ENCODE data around the gene SEPSECS.

The SEPSECS gene

GRCh38 chr4:25096251-25096980, 63.8 kb downstream of the SEPSECS start:
- no peak overlapping the region for H3K4ac ChIP-seq (ENCODE audit: low read depth in 1 of 2, low read length in 2 of 2)
- H2AK5ac ChIP-seq (ENCODE audit: low read length, severe bottlenecking): no peak overlapping the region
- H2BK120ac ChIP-seq (ENCODE audit: low read depth, low read length): no peak overlapping the region
- no peak overlapping the region for H2BK12ac ChIP-seq (ENCODE audit: low read length in 2 of 2)
- 94% methylated on average over 21 of the region's 23 CpGs for WGBS
- H3K18ac ChIP-seq (ENCODE audit: low read depth in 1 of 2, low read length in 2 of 2): no peak overlapping the region
- H3K4me1 ChIP-seq (ENCODE audit: control insufficient read depth, insufficient read depth, low read depth, low read length): no peaks in the 10 kb centered on the region
- no peak overlapping the region for H2AFZ ChIP-seq (ENCODE audit: low read depth, low read length)
- no peak overlapping the region for H3K14ac ChIP-seq (ENCODE audit: low read length in 2 of 2)
- H3K27me3 ChIP-seq (ENCODE audit: control insufficient read depth in 1 of 2, insufficient read depth in 1 of 2, low read length in 2 of 2): peaks cover 3 to 4% of the 10 kb centered on the region in 2 experiments
- no peaks in the 10 kb centered on the region for H3K36me3 ChIP-seq (ENCODE audit: control insufficient read depth in 1 of 2, insufficient read depth in 2 of 2, low read depth in 1 of 2, low read length in 2 of 2)
- no peak overlapping the region for H3K27ac ChIP-seq (ENCODE audit: low read length, poor library complexity, severe bottlenecking)
- H3K23ac ChIP-seq (ENCODE audit: low read length in 2 of 2): peak overlapping the region in 1 of 2 experiments; percentile 60
- no peak overlapping the region for H4K8ac ChIP-seq (ENCODE audit: low read length)
- no peaks in the 10 kb centered on the region for H3K79me1 ChIP-seq (replicated peaks; ENCODE audit: low read length, poor library complexity, severe bottlenecking)
- no peak overlapping the region for H3K4me2 ChIP-seq (ENCODE audit: low read length, poor library complexity, severe bottlenecking)
- no peak overlapping the region for H2BK5ac ChIP-seq (ENCODE audit: low read depth, low read length, poor library complexity, severe bottlenecking)
- no peak for DNase-seq
- H2BK15ac ChIP-seq (ENCODE audit: low read depth, poor library complexity, severe bottlenecking): no peak overlapping the region
- no peak overlapping the region for H4K91ac ChIP-seq (ENCODE audit: low read length)
- H3K9ac ChIP-seq (ENCODE audit: low read length): no peak overlapping the region
- H3K4me3 ChIP-seq (ENCODE audit: insufficient read depth in 1 of 2, low read depth in 1 of 2, low read length in 2 of 2): no peak overlapping the region
- H3K9me3 ChIP-seq (ENCODE audit: control insufficient read depth, low read length): peaks cover 10% of the 10 kb centered on the region

- no peak overlapping the region for H2BK120ac ChIP-seq (ENCODE audit: low read depth, low read length)
- no peak overlapping the region for H3K4me2 ChIP-seq (ENCODE audit: low read length, poor library complexity, severe bottlenecking)
- no peak overlapping the region for H3K14ac ChIP-seq (ENCODE audit: low read length in 2 of 2)
- H3K27ac ChIP-seq (ENCODE audit: low read length, poor library complexity, severe bottlenecking): no peak overlapping the region
- no peak overlapping the region for H2AFZ ChIP-seq (ENCODE audit: low read depth, low read length)
- peak overlapping the region in 1 of 2 experiments; percentile 60 for H3K23ac ChIP-seq (ENCODE audit: low read length in 2 of 2)
- no peak overlapping the region for H3K18ac ChIP-seq (ENCODE audit: low read depth in 1 of 2, low read length in 2 of 2)
- no peak overlapping the region for H3K4ac ChIP-seq (ENCODE audit: low read depth in 1 of 2, low read length in 2 of 2)
- H2AK5ac ChIP-seq (ENCODE audit: low read length, severe bottlenecking): no peak overlapping the region
- no peak overlapping the region for H4K91ac ChIP-seq (ENCODE audit: low read length)
- no peak overlapping the region for H2BK12ac ChIP-seq (ENCODE audit: low read length in 2 of 2)
- WGBS: 95% methylated on average over 24 of the region's 24 CpGs
- no peak overlapping the region for H2BK5ac ChIP-seq (ENCODE audit: low read depth, low read length, poor library complexity, severe bottlenecking)
- peaks cover 3 to 4% of the 10 kb centered on the region in 2 experiments for H3K27me3 ChIP-seq (ENCODE audit: control insufficient read depth in 1 of 2, insufficient read depth in 1 of 2, low read length in 2 of 2)
- H3K9me3 ChIP-seq (ENCODE audit: control insufficient read depth, low read length): peaks cover 10% of the 10 kb centered on the region
- no peaks in the 10 kb centered on the region for H3K79me1 ChIP-seq (replicated peaks; ENCODE audit: low read length, poor library complexity, severe bottlenecking)
- H3K36me3 ChIP-seq (ENCODE audit: control insufficient read depth in 1 of 2, insufficient read depth in 2 of 2, low read depth in 1 of 2, low read length in 2 of 2): no peaks in the 10 kb centered on the region
- DNase-seq: no peak
- no peak overlapping the region for H2BK15ac ChIP-seq (ENCODE audit: low read depth, poor library complexity, severe bottlenecking)
- H3K4me1 ChIP-seq (ENCODE audit: control insufficient read depth, insufficient read depth, low read depth, low read length): no peaks in the 10 kb centered on the region
- H3K9ac ChIP-seq (ENCODE audit: low read length): no peak overlapping the region
- H4K8ac ChIP-seq (ENCODE audit: low read length): no peak overlapping the region
- H3K4me3 ChIP-seq (ENCODE audit: insufficient read depth in 1 of 2, low read depth in 1 of 2, low read length in 2 of 2): no peak overlapping the region
Measured at GRCh38 chr4:25095837-25096236, 64.4 kb downstream of the SEPSECS start.

- H2AFZ ChIP-seq (ENCODE audit: low read depth, low read length): no peak overlapping the region
- WGBS: 50% methylated on average over 3 of the region's 3 CpGs
Measured at GRCh38 chr4:25092139-25092538, 68.1 kb downstream of the SEPSECS start.

GRCh38 chr4:25090516-25090915, 69.7 kb downstream of the SEPSECS start:
- Histone ChIP-seq H3K9ac (ENCODE audit: low read length) (no peak overlapping the region), H3K79me1 (replicated peaks; ENCODE audit: low read length, poor library complexity, severe bottlenecking) (no peaks in the 10 kb centered on the region), H3K27ac (ENCODE audit: low read length, poor library complexity, severe bottlenecking) (no peak overlapping the region), H2BK5ac (ENCODE audit: low read depth, low read length, poor library complexity, severe bottlenecking) (no peak overlapping the region), H3K4me2 (ENCODE audit: low read length, poor library complexity, severe bottlenecking) (no peak overlapping the region), H4K8ac (ENCODE audit: low read length) (no peak overlapping the region), H3K14ac (ENCODE audit: low read length in 2 of 2) (no peak overlapping the region), H4K91ac (ENCODE audit: low read length) (no peak overlapping the region), H2BK15ac (ENCODE audit: low read depth, poor library complexity, severe bottlenecking) (no peak overlapping the region), H2BK12ac (ENCODE audit: low read length in 2 of 2) (no peak overlapping the region), H3K4ac (ENCODE audit: low read depth in 1 of 2, low read length in 2 of 2) (no peak overlapping the region), H3K23ac (ENCODE audit: low read length in 2 of 2) (no peak overlapping the region), H3K4me3 (ENCODE audit: insufficient read depth in 1 of 2, low read depth in 1 of 2, low read length in 2 of 2) (no peak overlapping the region), H3K4me1 (ENCODE audit: control insufficient read depth, insufficient read depth, low read depth, low read length) (no peaks in the 10 kb centered on the region), H2BK120ac (ENCODE audit: low read depth, low read length) (no peak overlapping the region), H3K9me3 (ENCODE audit: control insufficient read depth, low read length) (peaks cover 10% of the 10 kb centered on the region), H2AK5ac (ENCODE audit: low read length, severe bottlenecking) (no peak overlapping the region), H3K18ac (ENCODE audit: low read depth in 1 of 2, low read length in 2 of 2) (no peak overlapping the region), H3K36me3 (ENCODE audit: control insufficient read depth in 1 of 2, insufficient read depth in 2 of 2, low read depth in 1 of 2, low read length in 2 of 2) (no peaks in the 10 kb centered on the region), H3K27me3 (ENCODE audit: control insufficient read depth in 1 of 2, insufficient read depth in 1 of 2, low read length in 2 of 2) (peaks cover 19 to 25% of the 10 kb centered on the region in 2 experiments), H2AFZ (ENCODE audit: low read depth, low read length) (no peak overlapping the region)
- no peak for DNase-seq
- 67% methylated on average over 1 of the region's 2 CpGs for WGBS

More at GRCh38 chr4:25092139-25092538, 68.1 kb downstream of the SEPSECS start:
- Histone ChIP-seq H4K91ac (ENCODE audit: low read length) (no peak overlapping the region), H2BK12ac (ENCODE audit: low read length in 2 of 2) (no peak overlapping the region), H3K4me1 (ENCODE audit: control insufficient read depth, insufficient read depth, low read depth, low read length) (no peaks in the 10 kb centered on the region), H3K4me2 (ENCODE audit: low read length, poor library complexity, severe bottlenecking) (no peak overlapping the region), H3K14ac (ENCODE audit: low read length in 2 of 2) (no peak overlapping the region), H2BK15ac (ENCODE audit: low read depth, poor library complexity, severe bottlenecking) (no peak overlapping the region), H3K79me1 (replicated peaks; ENCODE audit: low read length, poor library complexity, severe bottlenecking) (no peaks in the 10 kb centered on the region), H2BK120ac (ENCODE audit: low read depth, low read length) (no peak overlapping the region), H3K4me3 (ENCODE audit: insufficient read depth in 1 of 2, low read depth in 1 of 2, low read length in 2 of 2) (no peak overlapping the region), H3K23ac (ENCODE audit: low read length in 2 of 2) (no peak overlapping the region), H2BK5ac (ENCODE audit: low read depth, low read length, poor library complexity, severe bottlenecking) (no peak overlapping the region), H2AK5ac (ENCODE audit: low read length, severe bottlenecking) (no peak overlapping the region), H3K36me3 (ENCODE audit: control insufficient read depth in 1 of 2, insufficient read depth in 2 of 2, low read depth in 1 of 2, low read length in 2 of 2) (no peaks in the 10 kb centered on the region), H3K27me3 (ENCODE audit: control insufficient read depth in 1 of 2, insufficient read depth in 1 of 2, low read length in 2 of 2) (peaks cover 19% of the 10 kb centered on the region in 2 experiments), H3K27ac (ENCODE audit: low read length, poor library complexity, severe bottlenecking) (no peak overlapping the region), H3K9me3 (ENCODE audit: control insufficient read depth, low read length) (peaks cover 10% of the 10 kb centered on the region), H3K18ac (ENCODE audit: low read depth in 1 of 2, low read length in 2 of 2) (no peak overlapping the region), H4K8ac (ENCODE audit: low read length) (no peak overlapping the region), H3K4ac (ENCODE audit: low read depth in 1 of 2, low read length in 2 of 2) (no peak overlapping the region), H3K9ac (ENCODE audit: low read length) (no peak overlapping the region)
- no peak for DNase-seq
